GM12878 (cell line): Measurements from ENCODE around the gene KIRREL3. TPM values are rescaled to one million over a fixed set of nuclear protein-coding genes. Genes with fewer than 3 reads are reported as not detected.

Experiments used
- ATAC-seq: fragments of 200-7000 bp; cut with Tn5 transposase; 3 replicates; pipeline ENCODE4 v1.9.1; 2020; ENCODE audit warnings: mild to moderate bottlenecking, moderate library complexity
- BruUV-seq: library from RNA; stranded (reverse); fragments of 400-500 nt; replicated peaks from 2 replicates; lab custom pipeline; 2021; lab: Mats Ljungman, UMichigan
- CTCF ChIA-PET: fragments of 300-600 bp; sonication (Branson Sonifier 250); formaldehyde crosslinking; extraction: SDS; loops from one replicate; lab custom pipeline; 2021; ENCODE audit warnings: inconsistent platforms; lab: Yijun Ruan, JAX
- POLR2A ChIA-PET: fragments of 350-600 bp; formaldehyde crosslinking; extraction: SDS; loops from one replicate; lab custom pipeline; 2021; ENCODE audit warnings: inconsistent platforms; lab: Charles Lee
- RAD21 ChIA-PET: fragments of 300-600 bp; sonication (Branson Sonifier 250); formaldehyde crosslinking; loops from one replicate; lab custom pipeline; 2023; ENCODE audit warnings: antibody characterized with exemption; ENCODE audit not compliant: unreplicated experiment; lab: Charles Lee
- SMC1A ChIA-PET: fragments of 300-600 bp; sonication (Branson Sonifier 250); formaldehyde crosslinking; loops from one replicate; lab custom pipeline; 2023; ENCODE audit not compliant: unreplicated experiment, uncharacterized antibody; lab: Charles Lee
- DNase-seq: peaks from one replicate; pipeline ENCODE4 v3.0.0-alpha.2; 2011; ENCODE audit warnings: low read depth, low spot score
- FAIRE-seq: peaks from 3 replicates; lab custom pipeline; 2011; peaks lifted over from hg19 to GRCh38; lab: Jason Lieb, UNC
- H2AFZ ChIP-seq: 2 replicates; pipeline ENCODE4 v1.6.0; 2011; ENCODE audit warnings: low read depth, low read length, control low read depth; ENCODE audit not compliant: control insufficient read depth
- H3K27ac ChIP-seq: 2 replicates; pipeline ENCODE4 v1.5.1; 2011; ENCODE audit warnings: control low read depth; ENCODE audit not compliant: control insufficient read depth, insufficient read depth
- H3K27me3 ChIP-seq, 2 experiments: replicated peaks in 1 of 2; 2 replicates each; pipeline versions ENCODE4 v1.6.0 to v1.6.1; 2011; ENCODE audit warnings: low read length in 1 of 2; ENCODE audit not compliant: control insufficient read depth in 2 of 2, insufficient read depth in 2 of 2
- H3K36me3 ChIP-seq, 2 experiments: 2 replicates each; pipeline ENCODE4 v1.5.1; 2011; ENCODE audit warnings: low read length in 1 of 2; ENCODE audit not compliant: control insufficient read depth in 2 of 2, insufficient read depth in 2 of 2
- H3K4me1 ChIP-seq: 2 replicates; pipeline ENCODE4 v1.6.1; 2011; ENCODE audit warnings: mild to moderate bottlenecking, low read length, moderate library complexity, mixed read lengths; ENCODE audit not compliant: control insufficient read depth, insufficient read depth
- H3K4me2 ChIP-seq: 2 replicates; pipeline ENCODE4 v1.6.0; 2011; ENCODE audit warnings: control low read depth; ENCODE audit not compliant: control insufficient read depth, insufficient read depth
- H3K4me3 ChIP-seq: fragments of 200-600 bp; sonication (generic); 2 replicates; pipeline ENCODE4 v1.5.1; 2016
- H3K79me2 ChIP-seq: 2 replicates; pipeline ENCODE4 v1.6.0; 2011; ENCODE audit warnings: low read length; ENCODE audit not compliant: control insufficient read depth, insufficient read depth
- H3K9ac ChIP-seq: 2 replicates; pipeline ENCODE4 v1.8.0; 2011; ENCODE audit warnings: low read length, control low read depth, mixed read lengths; ENCODE audit not compliant: control insufficient read depth, insufficient read depth
- H3K9me3 ChIP-seq: replicated peaks from 3 replicates; pipeline ENCODE4 v1.5.1; 2011; ENCODE audit warnings: mild to moderate bottlenecking, low read length; ENCODE audit not compliant: control insufficient read depth, insufficient read depth
- H4K20me1 ChIP-seq: 2 replicates; pipeline ENCODE4 v1.6.0; 2011; ENCODE audit not compliant: control insufficient read depth, insufficient read depth
- BMI1 ChIP-seq: fragments of 450-650 bp; IDR thresholded peaks from 2 replicates; pipeline ENCODE4 v1.6.1; 2016; ENCODE audit warnings: mild to moderate bottlenecking, moderate library complexity, borderline replicate concordance
- NFXL1 ChIP-seq: fragments of 450-650 bp; IDR thresholded peaks from 2 replicates; pipeline ENCODE4 v1.6.1; 2017; ENCODE audit warnings: antibody characterized with exemption, mild to moderate bottlenecking, borderline replicate concordance
- NR2C1 ChIP-seq: fragments of 450-650 bp; IDR thresholded peaks from 2 replicates; pipeline ENCODE4 v1.6.1; 2017; ENCODE audit warnings: antibody characterized with exemption, mild to moderate bottlenecking, moderate library complexity
- RB1 ChIP-seq: fragments of 450-650 bp; formaldehyde crosslinking; IDR thresholded peaks from 2 replicates; pipeline ENCODE4 v1.6.1; 2017; ENCODE audit warnings: mild to moderate bottlenecking, borderline replicate concordance
- REST ChIP-seq: IDR thresholded peaks from 2 replicates; pipeline ENCODE4 v1.6.1; 2012; ENCODE audit warnings: mild to moderate bottlenecking, low read depth, low read length
- ZNF622 ChIP-seq: fragments of 450-650 bp; IDR thresholded peaks from 2 replicates; pipeline ENCODE4 v1.6.1; 2017; ENCODE audit warnings: mild to moderate bottlenecking, inconsistent platforms
- WGBS: methylation state at CpG from one replicate; pipeline ENCODE4 v1.1.6; 2016; ENCODE audit warnings: low lambda C conversion rate; ENCODE audit not compliant: insufficient replicate concordance, insufficient coverage; ENCODE audit errors: missing lambda C conversion rate; 5-methylcytosine and 5-hydroxymethylcytosine counted together
- in situ Hi-C: fragments of 300-500 bp; cut with MboI; formaldehyde crosslinking; loops from 9 replicates; pipeline ENCODE4 v1.14.3; 2018; ENCODE audit warnings: mixed read lengths
- intact Hi-C: fragments of 100-400 bp; cut with micrococcal nuclease; formaldehyde crosslinking; loops from one replicate; pipeline ENCODE4 v1.14.2; 2022; ENCODE audit not compliant: unreplicated experiment
- polyA plus RNA-seq, 11 experiments: library from polyadenylated mRNA; depleted of rRNA in 4 of 11; unstranded in 6 of 11; stranded (reverse) in 5 of 11; fragments of >200 nt; fragmentation: Nextera tagmentation in 4 of 11; fragmentation: Illumina TruSeq in 1 of 11; extraction: Ambion mirVana in 4 of 11; extraction: Trizol in 1 of 11; gene quantifications; 1 replicate in 1 of 11; 2 replicates in 10 of 11; pipeline versions ENCODE4 v1.2.1 to v1.2.3, GENCODE V29; 2011 to 2016; ENCODE audit warnings: inconsistent platforms in 2 of 11, missing spikeins in 2 of 11, low read depth in 1 of 11
- total RNA-seq, 4 experiments: library from RNA; depleted of rRNA in 3 of 4; stranded (reverse); fragments of >200 nt in 3 of 4; fragmentation: Illumina TruSeq in 1 of 4; extraction: Trizol in 1 of 4; gene quantifications; 2 replicates each; pipeline versions ENCODE4 v1.2.1 to v1.2.3, GENCODE V29; 2013 to 2021

Gene KIRREL3
- total and polyA plus RNA-seq, 10 of the 15 experiments (the other 5 are each of a cell fraction or from before 2014, with no cell fraction given), result under 0.01 TPM; not detected in 9

DNA sequence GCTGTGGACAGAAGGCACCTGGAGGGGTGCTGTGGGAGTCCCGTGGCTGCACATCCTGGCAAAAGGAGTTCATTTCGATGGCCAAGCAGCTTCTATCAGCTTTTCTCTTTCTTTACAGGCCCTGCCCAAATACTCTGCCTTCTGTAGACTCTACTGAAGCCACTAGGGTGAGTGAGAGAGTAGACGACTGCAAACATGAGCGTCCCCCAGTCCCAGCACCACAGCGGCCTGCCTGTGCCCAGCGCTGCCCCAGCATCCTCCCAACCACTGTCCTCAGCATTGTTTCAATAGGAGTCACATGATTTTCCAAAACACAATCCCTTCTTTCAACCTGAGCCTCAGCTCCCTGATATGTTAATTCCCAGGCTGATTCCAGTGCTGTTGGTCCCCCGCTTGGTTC, 110.0 kb downstream of the KIRREL3 start:
- no peaks in the 10 kb centered on the region for H3K9me3 ChIP-seq
- ChIA-PET POLR2A (no interaction called here), CTCF (no interaction called here), SMC1A (no interaction called here), RAD21 (no interaction called here)
- no peak for DNase-seq
- no peak overlapping the region for H3K27ac ChIP-seq
- FAIRE-seq, result no peak
- no peak overlapping the region for H2AFZ ChIP-seq
- no TSS peak for BruUV-seq
- 25% methylated on average over 7 of the region's 7 CpGs for WGBS
- H3K9ac ChIP-seq, result no peak overlapping the region
- H3K79me2 ChIP-seq, result no peaks in the 10 kb centered on the region
- no peaks in the 10 kb centered on the region for H3K27me3 ChIP-seq
- ATAC-seq, result peak; percentile 45; the same call in 2 of the 3 replicates
- no peaks in the 10 kb centered on the region for H3K4me1 ChIP-seq
- H3K36me3 ChIP-seq, result no peaks in the 10 kb centered on the region
- H3K4me2 ChIP-seq, result no peak overlapping the region
- in situ Hi-C loops, result no loop called here
- no peaks in the 10 kb centered on the region for H4K20me1 ChIP-seq
- no peak for TF ChIP-seq NFXL1
- TF ChIP-seq RB1, result no peak
- TF ChIP-seq REST, result no peak
- TF ChIP-seq NR2C1, result no peak
- TF ChIP-seq BMI1, result no peak
- no peak for TF ChIP-seq ZNF622
- H3K4me3 ChIP-seq, result no peak overlapping the region
- intact Hi-C loops, result no loop called here
